HG03558 (cell line): ENCODE data around the gene EEF1A2.

Experiments used
- ATAC-seq: cut with Tn5 transposase; IDR thresholded peaks from one replicate; pipeline ENCODE4 v1.9.1; 2021; ENCODE audit warnings: moderate number of reproducible peaks; ENCODE audit not compliant: unreplicated experiment; ENCODE audit errors: extremely low read depth

The EEF1A2 gene

GRCh38 chr20:63501818-63502670, 3.2 kb upstream of the EEF1A2 start:
- ATAC-seq = no peak

GRCh38 chr20:63500902-63501817, 2.3 kb upstream of the EEF1A2 start:
- ATAC-seq = no peak

DNA sequence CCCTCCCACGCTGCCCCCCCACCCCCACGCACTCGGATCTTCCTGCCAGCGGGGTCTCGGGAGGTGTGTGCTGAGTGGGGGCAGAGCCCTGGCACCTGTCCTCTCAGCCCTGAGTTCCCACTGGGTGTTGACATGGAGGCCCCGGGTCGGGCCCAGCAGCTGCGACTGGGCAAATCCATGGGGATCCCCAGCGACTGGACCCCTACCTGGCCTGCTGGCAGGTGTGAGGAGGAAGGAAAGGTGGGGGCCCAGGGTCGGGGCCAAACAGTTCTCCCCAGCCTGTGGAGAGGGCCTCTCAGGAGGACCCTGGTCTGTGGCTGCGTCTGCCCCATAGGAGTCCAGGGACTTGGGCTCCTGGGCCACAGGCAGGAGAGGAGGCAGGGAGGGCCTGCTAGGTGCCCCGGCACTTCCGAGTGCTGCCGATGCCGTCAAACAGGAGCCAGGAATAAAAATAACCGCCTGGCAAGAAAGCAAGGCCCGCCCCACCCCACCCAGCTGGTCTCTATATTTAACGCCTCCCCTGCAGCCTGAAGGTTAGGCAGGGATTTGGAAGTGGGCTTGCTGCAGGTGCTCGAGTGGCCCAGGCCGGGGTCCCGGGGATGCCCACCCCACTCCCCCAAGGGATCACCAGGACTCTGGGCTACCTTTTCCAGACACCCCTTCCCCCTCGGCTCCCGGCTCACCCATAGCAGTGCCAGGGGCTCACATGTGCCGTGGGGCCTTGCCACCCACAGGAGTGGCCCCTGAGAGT, 1.4 kb upstream of the EEF1A2 start:
- no peak for ATAC-seq

DNA sequence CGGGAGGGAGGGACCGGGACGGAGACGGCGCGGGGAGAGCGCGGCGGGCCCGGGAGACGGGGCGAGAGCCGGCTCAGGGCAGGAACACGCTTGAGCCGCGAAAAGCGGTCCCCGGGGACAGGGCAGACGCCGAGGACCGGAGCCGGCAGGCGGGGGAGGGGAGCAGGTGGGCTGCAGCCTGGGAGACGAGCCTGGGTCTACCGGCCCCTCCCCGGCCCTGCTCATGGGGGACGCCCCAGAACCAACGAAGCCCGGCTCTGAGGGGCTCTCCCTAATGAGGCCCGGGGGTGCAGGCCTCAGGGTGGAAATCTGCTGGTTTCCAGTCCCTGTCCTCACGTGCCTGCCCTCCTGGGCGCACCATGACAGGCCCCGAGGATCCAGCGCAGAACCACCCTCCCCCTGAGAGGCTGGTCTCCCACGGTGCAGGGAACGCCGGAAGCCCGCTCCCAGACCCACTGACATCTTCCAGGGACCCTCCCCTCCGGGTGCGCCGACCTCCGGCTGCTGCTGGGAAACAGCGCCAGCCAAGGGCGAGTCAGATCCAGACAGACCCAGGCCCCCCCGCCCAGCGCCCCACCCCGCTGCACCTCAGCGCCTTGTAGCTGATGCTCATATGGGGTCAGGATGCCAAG, 571 bp upstream of the EEF1A2 start:
- no peak for ATAC-seq

DNA sequence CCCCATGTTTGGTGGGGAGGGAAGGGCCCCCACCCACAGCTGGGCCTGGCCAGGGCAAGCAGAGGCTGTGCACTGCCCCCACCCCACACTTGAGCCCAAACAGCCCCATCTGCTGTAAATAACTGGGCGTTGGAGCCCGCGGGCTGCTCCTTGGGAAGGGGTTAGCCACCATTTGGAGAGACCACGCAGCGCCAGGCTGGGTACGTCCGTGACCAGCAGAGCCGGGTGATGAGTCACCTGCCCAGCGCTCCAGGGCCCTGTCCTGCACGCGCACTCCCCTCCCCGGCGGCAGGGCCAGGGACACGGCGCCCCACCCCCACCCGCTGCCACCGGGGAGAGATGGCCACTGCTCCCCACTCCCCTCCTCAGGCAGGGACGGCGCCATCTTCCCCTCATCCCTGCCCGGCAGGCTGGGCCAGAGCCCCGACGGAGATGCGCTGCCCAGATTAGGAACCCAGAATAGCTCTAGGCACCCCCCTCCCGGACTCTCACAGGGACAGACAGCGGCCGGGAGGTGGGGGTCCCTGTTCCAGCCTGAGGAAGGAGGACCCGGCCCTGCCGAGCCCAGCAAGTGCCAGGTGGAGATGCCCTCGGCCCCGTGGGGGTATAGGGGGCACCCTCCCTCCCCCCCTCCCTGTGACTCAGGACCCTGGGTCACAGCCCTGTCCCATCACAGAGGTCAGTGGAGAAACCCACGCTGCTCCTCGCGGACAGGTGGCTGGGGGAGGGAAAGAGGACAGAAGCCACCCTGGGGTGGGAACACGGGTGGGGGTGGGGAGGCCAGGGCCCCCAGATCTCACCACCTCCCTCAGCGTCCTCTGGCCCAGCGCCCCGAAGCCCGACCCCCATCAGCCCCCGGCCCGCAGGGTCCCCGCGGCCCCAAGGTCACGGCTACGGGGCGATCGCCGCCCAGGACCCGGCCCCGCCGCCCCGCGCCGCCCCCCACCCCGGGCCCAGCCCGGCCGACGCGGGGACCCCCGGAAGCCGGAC, 642 bp downstream of the EEF1A2 start:
- no peak for ATAC-seq

DNA sequence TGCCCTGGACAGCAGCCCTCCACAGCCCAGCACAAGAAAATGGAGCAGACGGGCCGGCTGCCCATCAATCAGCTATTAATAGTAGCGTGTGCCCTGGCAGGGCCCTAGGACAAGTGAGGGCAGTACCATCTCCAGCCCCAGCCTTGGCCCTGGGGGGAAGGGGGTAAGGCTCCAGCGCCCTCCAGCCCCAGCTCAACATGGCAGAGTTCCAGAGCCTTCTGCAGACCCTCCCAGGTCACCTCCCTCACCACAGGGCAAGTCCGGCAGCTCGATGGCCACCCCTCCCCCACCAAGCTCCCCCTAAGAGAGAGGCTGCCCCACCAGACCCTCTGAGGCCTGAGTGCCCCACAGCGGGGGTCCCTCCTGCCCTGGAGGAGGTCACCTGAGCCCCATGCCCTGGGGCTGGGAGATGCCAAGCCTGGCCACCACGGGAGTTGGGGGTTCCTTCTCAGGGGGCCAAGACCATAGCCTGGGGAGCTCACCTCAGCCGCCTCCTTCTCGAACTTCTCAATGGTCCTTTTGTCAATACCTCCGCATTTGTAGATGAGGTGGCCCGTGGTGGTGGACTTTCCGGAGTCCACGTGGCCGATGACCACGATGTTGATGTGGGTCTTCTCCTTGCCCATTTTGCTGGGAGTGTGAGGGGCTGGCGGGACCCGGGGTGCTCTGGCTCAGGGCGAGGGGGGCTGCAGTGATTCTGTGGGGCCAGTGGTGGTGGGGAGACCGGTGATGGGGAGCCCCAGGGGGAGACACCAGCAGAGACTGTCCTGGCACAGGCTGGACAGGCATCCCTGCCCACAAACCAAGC, 1.5 kb downstream of the EEF1A2 start:
- no peak for ATAC-seq

GRCh38 chr20:63496596-63497120, 2.2 kb downstream of the EEF1A2 start:
- no peak for ATAC-seq

DNA sequence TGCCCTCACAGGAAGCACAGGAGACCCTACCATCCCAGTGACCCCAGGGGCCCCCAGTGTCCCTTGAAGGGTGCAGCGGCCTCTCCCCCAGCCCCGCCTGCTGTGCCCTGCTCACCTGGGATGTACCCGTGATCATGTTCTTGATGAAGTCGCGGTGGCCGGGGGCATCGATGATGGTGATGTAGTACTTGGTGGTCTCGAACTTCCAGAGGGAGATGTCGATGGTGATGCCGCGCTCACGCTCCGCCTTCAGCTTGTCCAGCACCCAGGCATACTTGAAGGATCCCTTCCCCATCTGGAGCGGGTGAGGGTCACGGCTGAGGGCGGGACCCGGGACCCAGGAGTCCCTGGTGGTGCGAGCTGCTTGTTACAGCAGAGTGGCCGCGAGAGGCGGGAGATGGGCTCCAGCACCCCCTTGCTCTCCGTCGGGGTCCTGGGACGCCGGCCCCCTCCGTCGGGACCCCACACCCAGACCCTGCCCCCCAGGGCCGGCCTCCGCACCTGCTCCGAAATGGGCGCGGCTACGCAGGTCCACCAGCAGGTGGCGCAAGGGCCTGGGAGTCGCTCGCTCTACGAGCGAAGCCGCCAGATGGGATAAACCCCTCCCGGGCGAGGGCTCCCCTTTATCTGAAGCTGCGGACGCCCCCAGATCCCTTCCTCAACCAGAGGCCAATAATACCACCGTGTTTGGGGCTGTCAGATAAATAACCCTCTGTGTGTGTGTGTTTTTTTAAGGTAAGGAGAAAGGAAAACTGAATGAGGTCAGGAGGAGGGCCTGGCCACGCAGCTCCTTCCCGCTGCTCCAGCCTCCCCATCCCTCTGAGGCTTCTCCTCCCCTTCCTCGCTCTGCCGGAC, 2.9 kb downstream of the EEF1A2 start:
- ATAC-seq = no peak

DNA sequence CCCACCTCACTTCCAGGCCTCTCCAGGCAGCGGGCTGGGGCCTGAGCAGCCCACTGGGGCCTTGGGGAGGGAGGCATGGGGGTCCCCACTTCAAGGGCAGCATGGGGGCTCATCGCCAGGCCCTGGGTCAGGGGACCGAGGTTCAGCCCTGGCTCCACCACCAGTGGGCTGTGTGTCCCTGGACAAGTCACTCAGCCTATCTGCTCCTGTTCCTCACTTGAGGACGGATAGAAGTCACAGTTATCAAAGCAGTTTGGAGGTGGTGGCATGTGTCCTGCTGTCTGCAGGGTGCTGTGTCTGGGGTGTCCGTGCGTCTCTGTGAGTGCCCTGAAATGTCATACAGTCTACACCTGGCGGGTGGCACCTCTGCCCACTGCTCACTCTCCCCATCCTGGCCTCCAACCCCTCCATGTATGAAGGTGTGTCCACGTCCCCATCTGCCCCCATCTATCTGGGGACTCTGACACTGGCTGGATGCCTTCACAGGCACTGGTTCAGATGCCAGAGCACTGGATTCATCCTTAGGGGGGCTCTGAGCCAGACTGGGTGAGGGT, 3.6 kb downstream of the EEF1A2 start:
- no peak for ATAC-seq

- no peak for ATAC-seq
Observed at GRCh38 chr20:63494420-63495166, 4.3 kb downstream of the EEF1A2 start.

GRCh38 chr20:63494084-63494419, 4.8 kb downstream of the EEF1A2 start:
- no peak for ATAC-seq

GRCh38 chr20:63493563-63494020, 5.3 kb downstream of the EEF1A2 start:
- ATAC-seq = no peak

DNA sequence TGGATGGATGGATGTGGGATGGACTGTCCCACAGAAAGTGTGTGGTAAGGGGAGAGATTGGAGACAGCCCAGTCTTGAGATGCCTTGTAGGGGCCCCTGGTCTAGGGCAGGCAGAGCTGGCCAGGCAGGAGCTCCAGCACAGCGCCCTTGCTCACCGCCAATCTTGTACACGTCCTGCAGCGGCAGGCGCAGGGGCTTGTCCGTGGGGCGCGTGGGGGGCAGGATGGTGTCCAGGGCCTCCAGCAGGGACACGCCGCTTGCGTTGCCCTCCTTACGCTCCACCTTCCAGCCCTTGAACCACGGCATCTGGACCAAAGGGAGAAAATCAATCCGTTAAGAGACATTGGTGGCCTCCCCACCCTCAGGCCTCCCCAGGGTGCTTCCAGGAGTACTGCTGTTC, 5.9 kb downstream of the EEF1A2 start:
- ATAC-seq = no peak

DNA sequence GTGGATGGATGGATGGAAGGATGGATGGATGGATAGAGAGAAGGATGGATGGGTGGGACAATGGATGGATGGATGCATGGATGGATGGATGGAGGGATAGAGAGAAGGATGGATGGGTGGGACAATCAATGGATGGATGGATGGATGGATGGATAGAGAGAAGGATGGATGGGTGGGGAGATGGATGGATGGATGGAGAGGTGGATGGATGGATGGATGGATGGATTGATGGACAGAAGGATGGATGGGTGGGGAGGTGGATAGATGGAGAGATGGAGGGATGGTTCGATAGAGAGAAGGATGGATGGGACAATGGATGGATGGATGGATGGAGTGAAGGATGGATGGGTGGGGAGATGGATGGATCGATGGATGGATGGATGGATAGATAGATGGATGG, 6.4 kb downstream of the EEF1A2 start:
- no peak for ATAC-seq

GRCh38 chr20:63491635-63492230, 7.2 kb downstream of the EEF1A2 start:
- ATAC-seq = no peak

GRCh38 chr20:63491078-63491477, 7.8 kb downstream of the EEF1A2 start:
- no peak for ATAC-seq
